Measurements from ENCODE around the gene UBAC2.

DNA sequence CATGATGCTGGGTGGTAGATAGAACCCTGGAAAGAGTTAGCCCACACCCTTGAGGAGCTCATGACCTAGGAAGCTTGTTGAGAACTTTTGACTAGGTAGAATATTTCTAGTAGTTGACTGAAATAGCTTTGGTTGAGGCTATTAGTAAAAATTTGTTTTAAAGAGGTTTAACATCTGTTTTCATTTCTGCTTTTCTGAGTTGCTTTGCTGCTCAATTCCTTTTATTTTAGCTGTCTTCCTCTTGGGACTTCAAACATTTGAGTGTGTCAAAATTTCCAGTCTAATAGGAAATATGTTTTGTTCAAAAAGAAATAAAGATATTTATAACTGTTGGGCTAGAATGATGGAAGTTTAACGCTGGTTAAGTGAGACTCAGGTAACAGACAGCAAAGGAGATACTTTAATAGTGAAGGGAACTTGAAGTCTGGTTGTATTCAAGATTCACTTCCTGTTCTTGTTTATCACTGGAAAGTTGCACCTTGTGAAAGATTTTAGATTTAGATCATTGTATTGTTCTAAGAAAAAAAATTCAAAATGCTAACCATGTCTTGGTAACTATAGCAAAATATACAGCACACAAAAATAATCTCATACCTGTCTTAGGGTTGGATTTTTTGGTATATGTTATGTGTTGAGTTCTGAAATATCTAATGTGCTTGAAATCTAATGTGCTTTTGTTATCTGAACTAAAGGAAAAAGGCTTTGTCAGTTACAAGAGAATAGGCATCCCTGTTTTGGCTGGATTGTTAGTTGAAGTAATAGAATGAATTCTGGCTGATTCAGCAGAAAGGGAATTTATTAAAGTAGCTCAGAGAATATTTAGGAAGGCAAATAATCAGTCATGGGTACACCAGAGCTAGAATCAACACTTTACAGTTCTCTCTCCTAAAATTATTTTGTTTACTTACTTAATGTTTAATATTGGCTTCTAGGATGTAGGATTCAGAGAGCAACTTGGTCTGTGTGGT lies 81.9 kb downstream of the UBAC2 start:
- TF ChIP-seq, protein P1, sequence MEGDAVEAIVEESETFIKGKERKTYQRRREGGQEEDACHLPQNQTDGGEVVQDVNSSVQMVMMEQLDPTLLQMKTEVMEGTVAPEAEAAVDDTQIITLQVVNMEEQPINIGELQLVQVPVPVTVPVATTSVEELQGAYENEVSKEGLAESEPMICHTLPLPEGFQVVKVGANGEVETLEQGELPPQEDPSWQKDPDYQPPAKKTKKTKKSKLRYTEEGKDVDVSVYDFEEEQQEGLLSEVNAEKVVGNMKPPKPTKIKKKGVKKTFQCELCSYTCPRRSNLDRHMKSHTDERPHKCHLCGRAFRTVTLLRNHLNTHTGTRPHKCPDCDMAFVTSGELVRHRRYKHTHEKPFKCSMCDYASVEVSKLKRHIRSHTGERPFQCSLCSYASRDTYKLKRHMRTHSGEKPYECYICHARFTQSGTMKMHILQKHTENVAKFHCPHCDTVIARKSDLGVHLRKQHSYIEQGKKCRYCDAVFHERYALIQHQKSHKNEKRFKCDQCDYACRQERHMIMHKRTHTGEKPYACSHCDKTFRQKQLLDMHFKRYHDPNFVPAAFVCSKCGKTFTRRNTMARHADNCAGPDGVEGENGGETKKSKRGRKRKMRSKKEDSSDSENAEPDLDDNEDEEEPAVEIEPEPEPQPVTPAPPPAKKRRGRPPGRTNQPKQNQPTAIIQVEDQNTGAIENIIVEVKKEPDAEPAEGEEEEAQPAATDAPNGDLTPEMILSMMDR (IDR thresholded peaks at IDR 0.05), result no peak
- TF ChIP-seq POLR2A (IDR thresholded peaks at IDR 0.05), result no peak

Data from sigmoid colon (tissue), 3 donors.